Kidney epithelial cell (primary cell): ENCODE data around the gene KDM7A. TPM values are rescaled to one million over a fixed set of nuclear protein-coding genes. Genes with fewer than 3 reads are reported as not detected.

Source experiments
- DNase-seq: peaks from one replicate; pipeline ENCODE4 v3.0.0-alpha.2; 2010; ENCODE audit warnings: low read depth
- H3K27me3 ChIP-seq: 2 replicates; pipeline ENCODE4 v1.6.0; 2011; ENCODE audit warnings: low read length; ENCODE audit not compliant: control insufficient read depth, insufficient read depth
- H3K36me3 ChIP-seq: 2 replicates; pipeline ENCODE4 v1.5.1; 2011; ENCODE audit warnings: low read length; ENCODE audit not compliant: control insufficient read depth, insufficient read depth
- H3K4me3 ChIP-seq: 2 replicates; pipeline ENCODE4 v1.5.1; 2011; ENCODE audit warnings: low read depth, mild to moderate bottlenecking, control low read depth, low read length
- total RNA-seq: library from RNA; depleted of rRNA; stranded (reverse); fragments of >200 nt; gene quantifications from 2 replicates; pipeline ENCODE4 v1.2.3, GENCODE V29; 2015
- TF ChIP-seq, protein P1 (sequence below): IDR thresholded peaks from 2 replicates; pipeline ENCODE4 v1.5.1; 2011; ENCODE audit warnings: mild to moderate bottlenecking, moderate library complexity, low read length, control low read depth, inconsistent platforms; ENCODE audit not compliant: insufficient read depth, poor library complexity, severe bottlenecking

KDM7A gene
- total RNA-seq, 1 donor from 2014 or later = 11.5 TPM

DNA sequence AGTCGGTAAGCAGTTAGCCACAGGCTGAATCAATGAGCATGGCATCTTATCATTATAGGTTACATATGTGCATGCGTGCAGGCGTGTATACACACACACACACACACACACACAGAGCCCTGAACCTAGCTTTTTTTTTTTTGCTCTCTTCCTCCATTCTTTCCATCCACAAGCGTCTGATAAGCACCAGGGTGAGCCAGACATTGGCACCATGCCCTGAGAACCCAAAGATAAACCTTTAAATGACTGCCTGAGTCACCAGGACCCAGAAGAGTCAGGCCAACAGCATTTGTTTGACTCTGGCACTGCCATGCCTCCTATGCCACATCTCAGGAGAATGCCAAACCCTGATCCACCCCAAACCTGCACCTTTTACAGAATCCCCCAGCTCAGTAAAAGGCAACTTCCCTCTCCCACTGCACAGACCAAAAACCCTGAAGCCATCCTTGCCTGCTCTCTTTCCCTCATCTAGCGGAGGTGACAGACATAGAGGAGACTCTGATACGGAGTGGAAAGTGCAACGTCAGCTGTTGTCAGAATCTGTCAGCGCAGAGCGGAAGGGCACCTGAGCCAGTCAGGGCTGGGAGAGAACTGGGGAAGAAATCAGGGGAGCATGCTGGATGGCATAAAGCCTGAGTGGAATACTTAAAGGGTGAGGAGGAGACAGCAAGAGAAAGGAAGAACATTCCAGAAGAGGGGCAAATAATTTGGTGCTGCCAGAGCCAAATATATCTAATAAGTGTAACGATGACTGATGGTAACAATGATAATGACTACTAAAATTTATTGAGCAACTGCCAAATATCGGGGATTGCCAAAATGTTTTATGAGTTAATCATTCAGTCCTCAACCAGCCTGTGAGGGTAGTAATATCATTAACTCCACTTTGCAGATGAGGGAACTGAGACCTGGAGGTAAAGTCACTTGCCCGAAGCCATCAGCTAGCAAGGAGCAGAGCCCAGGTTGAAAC, 117.2 kb downstream of the KDM7A start:
- peak; percentile 73 for DNase-seq
- Histone ChIP-seq H3K36me3 (no peaks in the 10 kb centered on the region), H3K4me3 (no peak overlapping the region), H3K27me3 (no peaks in the 10 kb centered on the region)
- TF ChIP-seq, protein P1, sequence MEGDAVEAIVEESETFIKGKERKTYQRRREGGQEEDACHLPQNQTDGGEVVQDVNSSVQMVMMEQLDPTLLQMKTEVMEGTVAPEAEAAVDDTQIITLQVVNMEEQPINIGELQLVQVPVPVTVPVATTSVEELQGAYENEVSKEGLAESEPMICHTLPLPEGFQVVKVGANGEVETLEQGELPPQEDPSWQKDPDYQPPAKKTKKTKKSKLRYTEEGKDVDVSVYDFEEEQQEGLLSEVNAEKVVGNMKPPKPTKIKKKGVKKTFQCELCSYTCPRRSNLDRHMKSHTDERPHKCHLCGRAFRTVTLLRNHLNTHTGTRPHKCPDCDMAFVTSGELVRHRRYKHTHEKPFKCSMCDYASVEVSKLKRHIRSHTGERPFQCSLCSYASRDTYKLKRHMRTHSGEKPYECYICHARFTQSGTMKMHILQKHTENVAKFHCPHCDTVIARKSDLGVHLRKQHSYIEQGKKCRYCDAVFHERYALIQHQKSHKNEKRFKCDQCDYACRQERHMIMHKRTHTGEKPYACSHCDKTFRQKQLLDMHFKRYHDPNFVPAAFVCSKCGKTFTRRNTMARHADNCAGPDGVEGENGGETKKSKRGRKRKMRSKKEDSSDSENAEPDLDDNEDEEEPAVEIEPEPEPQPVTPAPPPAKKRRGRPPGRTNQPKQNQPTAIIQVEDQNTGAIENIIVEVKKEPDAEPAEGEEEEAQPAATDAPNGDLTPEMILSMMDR = no peak

DNA sequence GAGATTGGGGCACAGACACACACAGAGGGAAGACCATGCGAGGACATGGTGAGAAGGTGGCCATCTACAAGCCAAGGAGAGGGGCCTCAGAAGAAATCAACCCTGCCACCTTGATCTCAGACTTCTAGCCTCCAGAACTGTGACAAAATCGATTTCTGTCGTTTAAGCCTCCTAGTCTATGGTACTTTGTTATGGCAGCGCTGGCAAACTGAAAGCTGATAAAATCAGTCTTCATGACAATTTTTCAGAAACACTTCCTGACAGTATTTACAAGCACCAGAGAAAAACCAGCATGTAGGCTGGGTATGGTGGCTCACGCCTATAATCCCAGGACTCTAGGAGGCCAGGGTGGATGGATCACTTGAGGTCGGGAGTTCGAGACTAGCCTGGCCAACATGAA, 118.3 kb downstream of the KDM7A start:
- Histone ChIP-seq H3K36me3 (no peaks in the 10 kb centered on the region), H3K27me3 (no peaks in the 10 kb centered on the region), H3K4me3 (no peak overlapping the region)
- DNase-seq = no peak
- TF ChIP-seq, protein P1 = no peak

DNA sequence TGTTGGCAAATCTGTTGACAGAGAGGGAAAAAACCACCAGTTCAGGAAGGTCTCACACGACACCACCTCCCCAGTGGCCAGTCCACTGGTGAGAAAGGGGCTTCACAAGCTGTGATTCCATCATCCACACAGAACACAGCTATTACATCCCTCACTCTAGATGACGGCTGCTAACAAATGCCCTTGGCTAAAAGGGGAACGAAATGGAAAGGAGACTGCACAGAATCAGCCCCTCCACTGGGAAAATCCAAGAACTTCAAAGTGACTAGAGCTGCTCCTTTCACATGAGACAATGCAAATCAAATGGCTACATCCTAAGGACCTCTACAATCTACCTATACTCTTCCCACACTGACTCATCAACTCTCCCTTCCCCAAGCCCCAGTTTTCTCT, 119.6 kb downstream of the KDM7A start:
- Histone ChIP-seq H3K4me3 (no peak overlapping the region), H3K36me3 (no peaks in the 10 kb centered on the region), H3K27me3 (no peaks in the 10 kb centered on the region)
- TF ChIP-seq, protein P1 = no peak
- no peak for DNase-seq

DNA sequence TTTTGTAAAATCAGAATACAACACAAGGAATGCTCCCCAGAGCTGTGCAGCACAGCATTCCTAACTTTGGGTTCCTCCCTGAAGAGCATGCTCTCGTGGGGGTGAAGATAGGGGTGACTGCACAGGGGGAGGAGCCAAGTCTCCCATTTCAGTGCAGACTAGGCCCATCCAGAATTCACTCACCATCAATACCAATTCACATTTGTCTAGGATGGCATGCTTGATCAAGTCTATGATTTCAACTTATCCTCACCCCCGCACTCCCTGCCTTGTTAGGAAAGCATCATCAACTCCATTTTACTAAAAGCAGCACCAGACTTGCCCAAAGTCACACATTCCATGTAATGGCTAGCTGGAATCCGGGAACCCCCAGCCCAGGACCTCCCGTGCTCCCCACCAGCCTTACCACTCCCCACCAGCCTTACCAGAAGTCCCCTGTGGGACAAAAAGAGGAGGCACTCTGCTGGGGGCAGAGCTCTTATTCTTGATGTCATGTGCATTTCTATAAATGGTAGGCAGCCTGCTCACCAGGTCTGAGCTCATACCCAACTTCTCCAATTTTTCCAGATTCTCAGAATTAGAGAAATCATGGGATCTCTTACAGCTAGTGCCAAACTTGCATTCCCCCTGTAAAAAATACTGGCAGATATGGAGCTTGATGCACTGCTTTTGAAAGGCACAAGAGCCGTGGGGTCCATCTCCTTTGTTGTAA, 120.2 kb downstream of the KDM7A start:
- no peaks in the 10 kb centered on the region for H3K36me3 ChIP-seq
- no peak overlapping the region for H3K4me3 ChIP-seq
- TF ChIP-seq, protein P1 = no peak
- no peak for DNase-seq
- H3K27me3 ChIP-seq = no peaks in the 10 kb centered on the region

DNA sequence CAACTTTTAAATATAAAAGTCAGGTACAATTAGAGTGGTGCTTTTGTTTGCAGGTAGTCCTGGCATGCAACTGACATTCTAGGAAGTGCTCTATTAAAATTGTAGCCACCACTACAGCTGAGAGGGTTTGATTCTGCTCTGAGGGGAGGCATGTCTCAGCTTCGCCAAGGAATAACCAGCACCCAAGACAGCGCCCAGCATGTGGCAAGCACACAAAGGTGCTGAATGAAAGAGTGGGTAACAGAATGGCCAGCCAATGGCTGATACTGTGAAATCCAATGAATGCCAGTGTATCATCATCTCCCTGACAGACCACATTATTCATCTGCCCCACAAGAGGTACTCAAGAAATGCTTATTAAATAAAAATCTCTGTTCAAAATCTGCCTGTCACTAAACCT, 121.0 kb downstream of the KDM7A start:
- no peak for DNase-seq
- H3K4me3 ChIP-seq = no peak overlapping the region
- TF ChIP-seq, protein P1 = no peak
- H3K36me3 ChIP-seq = no peaks in the 10 kb centered on the region
- H3K27me3 ChIP-seq = no peaks in the 10 kb centered on the region
